IMR-90 (cell line): ENCODE data around the gene ILF2. TPM values are rescaled to one million over a fixed set of nuclear protein-coding genes. Genes with fewer than 3 reads are reported as not detected.

Experiments
- ATAC-seq: fragments of 200-7000 bp; cut with Tn5 transposase; 2 replicates; pipeline ENCODE4 v1.9.1; 2020; ENCODE audit warnings: low read depth, mild to moderate bottlenecking, moderate library complexity
- BruUV-seq: library from RNA; stranded (reverse); fragments of 400-500 nt; replicated peaks from 2 replicates; lab custom pipeline; 2021; lab: Mats Ljungman, UMichigan
- CTCF ChIA-PET: fragments of 300-600 bp; formaldehyde crosslinking; extraction: SDS; loops from one replicate; lab custom pipeline; 2021; ENCODE audit warnings: antibody characterized with exemption; lab: Yijun Ruan, JAX
- POLR2A ChIA-PET: fragments of 300-600 bp; sonication (Branson Sonifier 250); formaldehyde crosslinking; loops from one replicate; lab custom pipeline; 2022; ENCODE audit warnings: antibody characterized with exemption; ENCODE audit not compliant: unreplicated experiment; lab: Charles Lee
- DNase-seq: peaks from one replicate; pipeline ENCODE4 v3.0.0; 2013
- H2AFZ ChIP-seq: replicated peaks from 2 replicates; pipeline ENCODE3; 2013; ENCODE audit warnings: low read length, mild to moderate bottlenecking; ENCODE audit not compliant: poor library complexity
- H2AK5ac ChIP-seq: 2 replicates; pipeline ENCODE4 v1.6.1; 2013; ENCODE audit warnings: low read depth, low read length, inconsistent platforms
- H2AK9ac ChIP-seq: replicated peaks from 2 replicates; pipeline ENCODE3; 2013; ENCODE audit warnings: mild to moderate bottlenecking, low read depth, low read length, moderate library complexity; ENCODE audit not compliant: poor library complexity
- H2BK120ac ChIP-seq: 2 replicates; pipeline ENCODE4 v1.6.1; 2013; ENCODE audit warnings: low read depth, low read length, inconsistent platforms
- H2BK15ac ChIP-seq: 3 replicates; pipeline ENCODE4 v1.6.1; 2013; ENCODE audit warnings: low read depth, low read length, inconsistent platforms
- H2BK20ac ChIP-seq: 2 replicates; pipeline ENCODE4 v1.6.1; 2013; ENCODE audit warnings: low read depth, mild to moderate bottlenecking, inconsistent platforms, low read length, moderate library complexity
- H2BK5ac ChIP-seq: 2 replicates; pipeline ENCODE4 v1.6.1; 2013; ENCODE audit warnings: mild to moderate bottlenecking, low read depth, low read length, inconsistent platforms; ENCODE audit not compliant: poor library complexity, severe bottlenecking
- H3K14ac ChIP-seq: replicated peaks from 2 replicates; pipeline ENCODE4 v1.6.1; 2013; ENCODE audit warnings: low read depth, low read length, inconsistent platforms
- H3K18ac ChIP-seq: 2 replicates; pipeline ENCODE4 v1.6.1; 2013; ENCODE audit warnings: low read depth, low read length, control low read depth
- H3K23ac ChIP-seq: 2 replicates; pipeline ENCODE4 v1.6.1; 2013; ENCODE audit warnings: low read depth, low read length, inconsistent platforms
- H3K27ac ChIP-seq: 2 replicates; pipeline ENCODE4 v1.5.1; 2013; ENCODE audit warnings: mild to moderate bottlenecking, control low read depth, low read length; ENCODE audit not compliant: insufficient read depth
- H3K27me3 ChIP-seq: 2 replicates; pipeline ENCODE4 v1.6.1; 2013; ENCODE audit warnings: low read length; ENCODE audit not compliant: control insufficient read depth, insufficient read depth
- H3K36me3 ChIP-seq: 2 replicates; pipeline ENCODE4 v1.6.1; 2013; ENCODE audit warnings: low read length, mixed read lengths; ENCODE audit not compliant: control insufficient read depth, insufficient read depth
- H3K4ac ChIP-seq: 2 replicates; pipeline ENCODE4 v1.6.1; 2013; ENCODE audit warnings: low read depth, low read length, inconsistent platforms
- H3K4me1 ChIP-seq: 2 replicates; pipeline ENCODE4 v1.6.1; 2013; ENCODE audit warnings: low read length, mixed read lengths; ENCODE audit not compliant: control insufficient read depth, insufficient read depth
- H3K4me2 ChIP-seq: 2 replicates; pipeline ENCODE4 v1.6.1; 2013; ENCODE audit warnings: low read depth, mild to moderate bottlenecking, control low read depth, low read length, moderate library complexity
- H3K4me3 ChIP-seq: 2 replicates; pipeline ENCODE4 v1.5.1; 2013; ENCODE audit warnings: low read depth, mild to moderate bottlenecking, control low read depth, low read length, moderate library complexity; ENCODE audit not compliant: insufficient read depth
- H3K56ac ChIP-seq: 2 replicates; pipeline ENCODE4 v1.6.1; 2013; ENCODE audit warnings: low read length, inconsistent platforms; ENCODE audit not compliant: insufficient read depth; ENCODE audit errors: extremely low read depth
- H3K79me1 ChIP-seq, 2 experiments: 2 replicates each; pipeline ENCODE4 v1.6.1; 2013; ENCODE audit warnings: low read length in 2 of 2, inconsistent platforms in 1 of 2, low read depth in 1 of 2
- H3K9ac ChIP-seq: 2 replicates; pipeline ENCODE4 v1.6.1; 2013; ENCODE audit warnings: low read depth, low read length, control low read depth
- H3K9me1 ChIP-seq: 2 replicates; pipeline ENCODE4 v1.6.1; 2013; ENCODE audit warnings: low read length, inconsistent platforms; ENCODE audit not compliant: insufficient read depth
- H3K9me3 ChIP-seq: 2 replicates; pipeline ENCODE4 v1.6.1; 2013; ENCODE audit warnings: low read length; ENCODE audit not compliant: control insufficient read depth, insufficient read depth
- H4K20me1 ChIP-seq: 2 replicates; pipeline ENCODE4 v1.6.1; 2013; ENCODE audit warnings: low read length, inconsistent platforms; ENCODE audit not compliant: insufficient read depth
- H4K5ac ChIP-seq: 2 replicates; pipeline ENCODE4 v1.6.1; 2013; ENCODE audit warnings: mild to moderate bottlenecking, low read depth, low read length, control low read depth
- H4K8ac ChIP-seq, 2 experiments: 2 replicates each; pipeline ENCODE4 v1.6.1; 2013; ENCODE audit warnings: low read depth in 2 of 2, low read length in 2 of 2, control low read depth in 1 of 2, inconsistent platforms in 1 of 2
- H4K91ac ChIP-seq: 2 replicates; pipeline ENCODE4 v1.6.1; 2013; ENCODE audit warnings: low read depth, low read length, inconsistent platforms; ENCODE audit not compliant: insufficient read depth
- CEBPB ChIP-seq: IDR thresholded peaks from 2 replicates; pipeline ENCODE4 v1.6.1; 2012; ENCODE audit warnings: low read depth, low read length, improper control_type of control experiment
- CHD1 ChIP-seq: IDR thresholded peaks from 2 replicates; pipeline ENCODE4 v1.6.1; 2012; ENCODE audit warnings: low read depth, low read length, improper control_type of control experiment
- MAZ ChIP-seq: IDR thresholded peaks from 2 replicates; pipeline ENCODE4 v1.6.1; 2012; ENCODE audit warnings: low read depth, mild to moderate bottlenecking, low read length, improper control_type of control experiment, moderate library complexity, borderline replicate concordance
- MXI1 ChIP-seq: IDR thresholded peaks from 2 replicates; pipeline ENCODE4 v1.6.1; 2012; ENCODE audit warnings: low read depth, mild to moderate bottlenecking, low read length, moderate library complexity, borderline replicate concordance
- NFE2L2 ChIP-seq: fragments of 150-350 bp; IDR thresholded peaks from 2 replicates; pipeline ENCODE4 v1.6.1; 2016; ENCODE audit warnings: low read depth, mild to moderate bottlenecking, low read length
- POLR2A ChIP-seq: IDR thresholded peaks from 2 replicates; pipeline ENCODE4 v1.6.1; 2012; ENCODE audit warnings: mild to moderate bottlenecking, low read depth, low read length
- RCOR1 ChIP-seq: IDR thresholded peaks from 2 replicates; pipeline ENCODE4 v1.6.1; 2012; ENCODE audit warnings: mild to moderate bottlenecking, low read length, improper control_type of control experiment; ENCODE audit not compliant: insufficient replicate concordance
- RFX5 ChIP-seq: IDR thresholded peaks from 2 replicates; pipeline ENCODE4 v1.8.0; 2012; ENCODE audit warnings: low read depth, mild to moderate bottlenecking, low read length, moderate library complexity
- WGBS, 2 experiments: methylation state at CpG; one replicate each; pipeline versions ENCODE4 v1.1.5 to v1.1.7; 2013; ENCODE audit warnings: missing lambda C conversion rate in 2 of 2; ENCODE audit not compliant: insufficient read length in 1 of 2; ENCODE audit errors: extremely low coverage in 2 of 2; 5-methylcytosine and 5-hydroxymethylcytosine counted together
- dilution Hi-C: fragments of 300-500 bp; cut with HindIII; formaldehyde crosslinking; loops from one replicate; pipeline ENCODE4 v1.14.3; 2018; ENCODE audit warnings: low sequenced_read_pairs; ENCODE audit not compliant: unreplicated experiment
- in situ Hi-C: fragments of 300-500 bp; cut with MboI; formaldehyde crosslinking; loops from 3 replicates; pipeline ENCODE4 v1.14.3; 2019; ENCODE audit warnings: low sequenced_read_pairs, inconsistent platforms, mixed read lengths
- intact Hi-C: fragments of 100-400 bp; cut with micrococcal nuclease; formaldehyde crosslinking; loops from 2 replicates; pipeline ENCODE4 v1.10.0; 2022
- polyA plus RNA-seq, 3 experiments: library from polyadenylated mRNA; depleted of rRNA; stranded (reverse); fragments of >200 nt; gene quantifications; 2 replicates each; pipeline ENCODE4 v1.2.3, GENCODE V29; 2012; ENCODE audit warnings: low replicate concordance in 1 of 3
- total RNA-seq: library from RNA; depleted of rRNA; stranded (reverse); fragments of >200 nt; gene quantifications from 2 replicates; pipeline ENCODE4 v1.2.3, GENCODE V29; 2012
- TF ChIP-seq, protein P1 (sequence below): fragments of 150-350 bp; IDR thresholded peaks from 2 replicates; pipeline ENCODE4 v1.6.1; 2017; ENCODE audit warnings: mild to moderate bottlenecking, antibody characterized with exemption, low read length, low read depth

ILF2 gene
- total and polyA plus RNA-seq, 2 of the 4 experiments (the other 2 are of a cell fraction), result 273 to 504 TPM

DNA sequence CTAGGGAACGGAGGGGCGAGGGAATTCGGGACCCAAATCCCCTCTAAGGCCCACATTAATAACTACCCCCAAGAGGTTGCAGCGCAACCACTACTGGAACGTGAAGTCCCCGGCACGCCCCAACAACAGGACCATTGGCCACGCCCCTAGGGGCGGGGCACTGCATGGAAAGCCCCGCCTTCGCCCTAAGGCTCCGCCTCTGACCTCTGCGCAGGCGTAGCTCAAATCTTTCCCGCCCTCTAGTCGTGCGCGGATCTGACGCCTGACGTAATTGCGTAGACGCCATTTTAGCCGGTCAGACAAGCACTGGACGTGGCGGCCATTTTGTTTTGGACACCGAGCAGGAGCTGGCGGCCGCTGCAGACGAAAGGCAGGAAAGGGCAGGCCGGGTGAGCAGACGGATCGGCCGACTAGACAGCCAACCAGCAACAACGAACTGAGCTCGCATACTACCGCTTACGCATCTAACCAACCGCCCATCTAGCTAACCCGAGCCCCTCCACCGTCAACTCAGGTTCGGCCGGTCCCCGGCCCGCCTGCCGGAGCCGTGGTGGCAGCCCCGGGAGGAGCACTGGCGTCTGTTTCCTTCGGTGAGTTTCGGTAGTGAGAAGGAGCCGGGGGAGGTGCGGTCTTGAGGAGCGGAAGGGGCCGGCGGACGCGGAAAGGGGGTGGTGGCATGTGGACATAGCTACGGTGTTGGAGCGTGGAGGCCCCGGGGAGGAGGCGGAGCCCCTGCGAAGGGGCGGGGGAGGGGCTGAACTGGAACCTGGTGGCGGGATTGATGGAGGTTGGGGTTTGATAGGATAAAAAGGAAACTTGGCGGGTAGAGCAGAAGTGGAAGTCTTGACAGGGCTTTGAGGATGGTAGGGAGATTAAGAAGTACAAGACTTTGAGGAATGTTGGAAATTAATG, 36.8 kb downstream of the ILF2 start, which contains the start of gene CHTOP:
Gene CHTOP (plus strand): TSS at position 313 of the 912 bp plus-strand sequence. CDS start 2,523 bp downstream, outside the sequence.
- peak; percentile 97 for ATAC-seq
- 0% methylated on average over 48 of the region's 65 CpGs; no CpG with 5 or more reads in 1 of the 2 experiments for WGBS, 2 experiments
- Histone ChIP-seq H3K27me3 (no peaks in the 10 kb centered on the region), H3K36me3 (peaks cover 21% of the 10 kb centered on the region), H3K14ac (peak within 1 kb of the TSS; percentile 100), H2BK5ac (peak within 1 kb of the TSS; percentile 98), H3K4ac (peak within 1 kb of the TSS; percentile 100), H3K79me1 (peaks cover 26 to 41% of the 10 kb centered on the region in 2 experiments), H2BK15ac (no peak within 1 kb of the TSS; the same call in 2 of the 3 replicates), H4K5ac (peak within 1 kb of the TSS; percentile 95), H2AFZ (peak within 1 kb of the TSS; percentile 93), H3K9me3 (no peaks in the 10 kb centered on the region), H2AK5ac (peak within 1 kb of the TSS; percentile 100), H3K4me1 (peaks cover 3% of the 10 kb centered on the region), H4K91ac (peak within 1 kb of the TSS; percentile 100), H2BK20ac (no peak within 1 kb of the TSS), H3K9ac (peak within 1 kb of the TSS; percentile 99), H3K18ac (peak within 1 kb of the TSS; percentile 91), H3K9me1 (0 out of 2 replicates have a peak, but pooled peaks cover 8% of the 10 kb centered on the region), H3K4me3 (peak within 1 kb of the TSS; percentile 79), H3K27ac (peak within 1 kb of the TSS; percentile 98), H3K56ac (peak within 1 kb of the TSS; percentile 100), H3K23ac (peak within 1 kb of the TSS; percentile 100), H4K8ac (peak within 1 kb of the TSS; percentile 94 to 100), H4K20me1 (peaks cover 23% of the 10 kb centered on the region; the same call in 1 of the 2 replicates), H3K4me2 (peak within 1 kb of the TSS; percentile 86), H2AK9ac (peak within 1 kb of the TSS; percentile 100), H2BK120ac (peak within 1 kb of the TSS; percentile 83)
- TSS peak; percentile 82 for BruUV-seq
- in situ Hi-C loops (no loop called here), dilution Hi-C loops (no loop called here), intact Hi-C loops (loop anchor here (1.0 to 2.0 kb wide), 2 partner anchors 61 to 123 kb away; no protein-coding TSS in a partner anchor)
- POLR2A ChIA-PET, result interaction anchor here (0.6 to 1.5 kb wide), 8 partner anchors 10 to 103 kb away, joined by 3 to 14 read pairs (median 4); no protein-coding TSS in a partner anchor
- TF ChIP-seq POLR2A (peak; percentile 94), RFX5 (no peak), CEBPB (peak; percentile 65), RCOR1 (no peak), CHD1 (peak; percentile 98), MAZ (peak; percentile 75; the same call in 1 of the 2 replicates), MXI1 (peak; percentile 88; the same call in 1 of the 2 replicates), NFE2L2 (no peak)
- TF ChIP-seq, protein P1, sequence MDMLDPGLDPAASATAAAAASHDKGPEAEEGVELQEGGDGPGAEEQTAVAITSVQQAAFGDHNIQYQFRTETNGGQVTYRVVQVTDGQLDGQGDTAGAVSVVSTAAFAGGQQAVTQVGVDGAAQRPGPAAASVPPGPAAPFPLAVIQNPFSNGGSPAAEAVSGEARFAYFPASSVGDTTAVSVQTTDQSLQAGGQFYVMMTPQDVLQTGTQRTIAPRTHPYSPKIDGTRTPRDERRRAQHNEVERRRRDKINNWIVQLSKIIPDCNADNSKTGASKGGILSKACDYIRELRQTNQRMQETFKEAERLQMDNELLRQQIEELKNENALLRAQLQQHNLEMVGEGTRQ, result 0 out of 2 replicates have a peak, but pooled peaks have one; percentile 13
- DNase-seq, result peak; percentile 99
- CTCF ChIA-PET, result interaction anchor here (0.9 to 1.6 kb wide), 6 partner anchors 12 to 123 kb away, joined by 4 to 11 read pairs (median 5); no protein-coding TSS in a partner anchor
